ENCODE data around the gene CARD11.

CARD11 gene

DNA sequence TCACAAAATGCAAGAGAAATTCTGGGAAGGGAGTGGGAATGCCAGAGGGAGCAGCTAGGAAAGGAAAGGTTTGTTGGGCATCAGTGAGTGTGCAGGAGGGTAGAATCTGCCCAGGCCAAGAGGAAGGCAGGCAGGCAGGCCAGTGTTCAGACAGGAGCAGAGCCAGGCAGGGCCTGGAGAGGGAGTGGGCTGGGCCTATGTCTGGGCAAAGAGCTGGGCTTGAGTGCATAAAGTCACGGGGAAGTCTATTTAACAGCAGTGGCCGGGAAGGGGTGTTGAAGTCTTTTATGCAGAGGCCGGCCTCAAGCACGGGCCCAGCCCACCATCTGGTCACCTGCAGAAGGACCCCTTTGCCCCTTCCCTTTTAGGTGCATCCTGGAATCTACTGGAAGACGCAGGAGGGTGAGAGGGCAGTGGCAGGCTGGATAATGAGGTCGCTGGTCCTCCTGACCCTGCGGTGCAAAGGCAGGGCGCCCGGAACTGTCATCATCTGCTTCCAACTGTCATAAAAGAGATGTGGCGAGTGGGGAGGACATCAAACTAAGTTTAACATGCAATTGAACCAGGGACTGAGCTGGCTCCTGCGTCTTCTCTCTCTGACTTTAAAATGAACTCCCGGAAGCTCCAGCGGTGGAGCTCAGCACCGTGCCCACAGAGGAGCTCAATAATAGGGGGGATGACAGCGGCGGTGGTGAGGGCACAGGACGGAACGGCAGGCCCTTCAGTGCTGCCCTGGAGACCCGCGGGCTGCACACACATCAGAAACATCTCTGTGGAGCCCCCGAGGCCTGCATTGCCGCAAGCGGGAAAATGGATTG, 29.5 kb downstream of the CARD11 start:
- no peak for DNase-seq

GRCh38 chr7:3011211-3011852, 32.3 kb downstream of the CARD11 start:
- peak; percentile 42 for DNase-seq

DNA sequence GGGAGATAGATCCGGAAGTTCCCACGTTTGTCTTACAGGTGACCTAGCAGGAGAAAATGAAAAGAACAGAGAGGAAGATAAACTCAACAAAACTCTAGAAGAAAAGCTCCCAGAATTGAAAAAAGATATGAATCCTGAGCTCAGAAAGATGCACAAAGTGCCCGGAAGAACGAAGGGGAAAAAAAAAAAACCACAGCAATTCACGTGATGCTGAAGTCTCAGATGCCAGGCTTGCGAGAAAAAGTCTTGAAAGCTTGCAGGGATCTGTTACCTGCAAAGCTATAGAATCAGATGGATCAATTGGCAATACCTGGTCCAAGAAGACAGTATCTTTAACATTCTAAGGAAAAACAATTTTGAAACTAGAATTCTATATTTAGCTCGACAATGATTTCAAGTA, 33.5 kb downstream of the CARD11 start:
- DNase-seq = no peak

GRCh38 chr7:3009086-3009485, 34.6 kb downstream of the CARD11 start:
- no peak for DNase-seq

GRCh38 chr7:3008386-3008785, 35.3 kb downstream of the CARD11 start:
- DNase-seq = no peak

- no peak for DNase-seq
These were observed 36.0 kb downstream of the CARD11 start for GRCh38 chr7:3007696-3008095.

GRCh38 chr7:3005257-3005656, 38.4 kb downstream of the CARD11 start:
- no peak for DNase-seq

GRCh38 chr7:3003936-3004335, 39.7 kb downstream of the CARD11 start:
- no peak for DNase-seq

DNA sequence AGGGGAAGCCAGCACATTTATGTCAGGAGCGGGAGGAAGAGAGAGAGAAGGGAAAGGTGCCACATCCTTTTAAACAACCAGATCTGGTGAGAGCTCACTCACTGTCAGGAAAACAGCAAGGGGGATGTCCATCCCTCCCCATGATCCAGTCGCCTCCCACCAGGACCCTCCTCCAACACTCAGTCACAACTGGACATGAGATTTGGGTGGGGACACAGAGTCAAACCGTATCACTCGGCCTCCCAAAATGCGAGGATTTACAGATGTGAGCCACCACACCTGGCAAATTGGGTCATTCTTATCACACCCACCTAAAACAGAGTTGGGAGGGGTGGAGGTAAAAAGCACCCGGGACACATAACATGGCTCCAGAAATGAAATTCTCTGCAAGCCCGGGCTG, 41.0 kb downstream of the CARD11 start:
- DNase-seq = no peak

- DNase-seq = no peak
These were observed 43.1 kb downstream of the CARD11 start for GRCh38 chr7:3000566-3000965.

- no peak for DNase-seq
These were observed 44.6 kb downstream of the CARD11 start for GRCh38 chr7:2999078-2999500.

- DNase-seq = no peak
These were observed 46.7 kb downstream of the CARD11 start for GRCh38 chr7:2997014-2997413.

DNA sequence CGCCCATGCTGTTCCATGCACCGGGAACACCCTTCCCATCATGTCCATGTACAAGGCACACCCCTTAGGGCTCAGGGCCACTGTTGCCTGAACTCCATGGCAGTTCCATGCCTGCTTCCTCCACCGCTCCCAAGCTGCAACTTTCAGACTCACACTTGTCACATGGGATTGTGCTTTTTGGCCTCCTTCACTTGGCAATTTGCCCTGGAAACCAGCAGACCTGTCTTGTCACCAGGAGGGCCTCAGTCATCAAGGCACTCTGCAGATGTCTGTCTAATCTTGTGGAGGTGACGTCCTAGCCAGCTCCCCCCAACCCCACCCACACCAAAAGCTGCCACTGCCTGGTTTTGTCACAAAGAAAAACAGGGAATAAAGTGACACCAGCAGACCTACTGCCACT, 47.5 kb downstream of the CARD11 start:
- no peak for DNase-seq

DNA sequence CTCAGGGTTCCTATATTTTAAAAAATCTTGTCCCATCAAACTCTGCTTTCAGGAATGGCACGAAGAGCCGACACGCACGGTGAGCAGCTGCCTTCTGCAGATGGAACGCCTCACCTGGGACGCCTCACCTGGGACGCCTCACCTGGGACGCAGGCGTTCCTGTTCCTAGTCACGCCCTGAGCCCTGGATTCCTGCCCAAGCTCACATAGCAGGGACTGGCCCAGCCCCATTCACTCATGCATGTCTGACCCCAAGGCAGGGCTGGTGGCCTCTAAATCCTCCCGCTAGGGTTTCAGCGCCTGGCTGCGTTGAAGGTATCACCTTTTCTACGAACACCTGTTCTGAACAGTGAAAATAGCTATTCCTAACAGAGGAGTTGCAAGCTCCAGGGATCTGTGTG, 49.8 kb downstream of the CARD11 start:
- no peak for DNase-seq

DNA sequence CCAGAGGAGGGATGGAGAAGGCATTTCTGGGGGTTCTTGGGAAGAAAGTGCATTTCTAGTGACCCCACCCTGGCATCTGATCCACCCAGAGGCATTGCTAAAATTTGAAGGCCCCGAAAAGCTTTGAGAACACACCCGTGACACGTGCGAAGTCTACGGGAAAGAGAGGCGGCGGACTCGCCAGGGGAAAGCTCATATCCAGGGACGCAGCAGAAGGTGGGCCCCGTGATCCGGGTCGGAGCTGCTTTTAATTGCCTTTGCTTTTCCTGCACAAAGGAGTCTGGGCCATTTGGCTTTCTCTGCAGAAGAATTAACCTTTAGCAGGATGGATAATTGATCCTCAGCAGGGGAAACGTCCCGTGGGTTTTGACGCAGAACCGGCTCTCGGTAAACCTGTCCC, 50.3 kb downstream of the CARD11 start:
- no peak for DNase-seq

DNA sequence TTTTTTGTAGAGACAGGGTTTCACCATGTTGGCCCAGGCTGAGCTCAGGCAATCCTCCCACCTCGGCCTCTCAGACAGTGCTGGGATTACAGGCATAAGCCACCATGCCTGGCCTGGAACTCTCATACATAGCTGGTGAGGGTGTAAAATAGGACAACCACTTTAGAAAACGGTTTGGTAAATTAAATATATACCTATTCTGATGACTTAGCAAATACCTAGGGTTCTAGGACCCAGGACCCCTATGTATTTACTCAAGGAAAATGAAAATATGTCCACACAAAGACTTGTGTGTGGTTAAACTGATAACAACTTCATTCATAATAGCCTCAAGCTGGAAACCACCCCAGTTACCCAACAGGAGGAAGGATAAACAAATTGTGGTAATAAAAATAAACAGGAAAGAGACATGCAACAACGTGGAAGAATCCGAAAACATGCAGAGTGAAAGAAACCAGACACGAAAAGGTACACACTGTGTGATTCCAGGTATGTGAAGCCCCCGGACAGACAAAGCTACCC, 52.7 kb downstream of the CARD11 start:
- no peak for DNase-seq

DNA sequence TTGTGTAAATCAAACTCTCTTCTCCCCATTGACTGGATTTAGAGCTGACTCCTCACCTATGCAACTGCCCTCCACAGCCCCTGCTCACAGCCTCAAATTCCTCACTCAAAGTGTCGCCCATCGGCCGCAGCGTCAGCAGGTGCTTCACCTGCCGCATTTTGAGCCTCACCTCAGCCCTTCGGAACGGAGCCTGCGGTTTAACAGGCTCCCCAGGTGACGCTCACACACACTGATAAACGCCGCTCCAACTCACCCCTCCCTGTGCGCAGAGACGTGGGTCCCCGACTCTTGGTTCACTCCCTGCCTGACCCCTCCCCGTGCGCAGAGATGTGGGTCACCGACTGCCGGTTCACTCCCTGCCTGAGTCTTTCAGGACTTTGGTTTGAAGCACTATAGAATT, 57.1 kb downstream of the CARD11 start:
- DNase-seq = no peak

GRCh38 chr7:2985866-2986265, 57.8 kb downstream of the CARD11 start:
- DNase-seq = no peak

DNA sequence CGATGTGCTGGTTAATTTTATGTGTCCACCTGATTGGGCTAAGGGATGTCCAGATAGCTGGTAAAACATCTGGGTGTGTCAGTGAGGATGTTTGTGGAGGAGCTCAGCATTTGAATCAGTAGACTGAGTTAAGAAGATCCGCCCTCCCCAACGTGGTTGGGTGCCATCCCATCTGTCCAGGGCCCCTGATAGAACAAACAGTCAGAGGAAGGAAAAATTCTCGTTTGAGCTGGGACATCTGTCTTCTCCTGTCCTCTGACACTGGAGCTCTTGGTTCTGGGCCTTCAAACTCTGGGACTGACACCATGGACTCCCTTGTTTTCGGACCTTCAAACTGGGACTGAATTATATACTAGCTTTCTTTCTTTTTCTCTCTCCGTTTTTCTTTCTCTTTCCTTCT, 59.6 kb downstream of the CARD11 start:
- DNase-seq = no peak

DNA sequence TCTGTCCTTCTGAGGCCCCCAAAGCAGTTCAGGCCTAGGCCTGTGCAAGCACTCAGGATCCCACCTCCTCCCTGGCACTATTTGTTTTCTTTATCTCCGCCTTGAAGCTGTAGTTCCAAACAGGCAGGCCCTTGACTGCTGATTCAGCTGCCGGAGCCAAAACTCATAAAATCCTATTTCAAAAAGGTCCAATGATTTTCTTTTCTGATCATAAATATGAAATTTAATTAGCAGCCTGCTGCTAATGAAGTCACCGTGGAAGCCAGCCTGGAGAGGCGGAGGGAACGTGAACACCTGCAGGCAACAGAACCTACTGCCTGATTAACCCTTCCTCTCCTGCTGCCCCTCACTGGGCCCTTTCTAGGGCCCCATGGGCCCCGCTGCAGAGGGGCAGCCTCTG, 60.1 kb downstream of the CARD11 start:
- DNase-seq = no peak

DNA sequence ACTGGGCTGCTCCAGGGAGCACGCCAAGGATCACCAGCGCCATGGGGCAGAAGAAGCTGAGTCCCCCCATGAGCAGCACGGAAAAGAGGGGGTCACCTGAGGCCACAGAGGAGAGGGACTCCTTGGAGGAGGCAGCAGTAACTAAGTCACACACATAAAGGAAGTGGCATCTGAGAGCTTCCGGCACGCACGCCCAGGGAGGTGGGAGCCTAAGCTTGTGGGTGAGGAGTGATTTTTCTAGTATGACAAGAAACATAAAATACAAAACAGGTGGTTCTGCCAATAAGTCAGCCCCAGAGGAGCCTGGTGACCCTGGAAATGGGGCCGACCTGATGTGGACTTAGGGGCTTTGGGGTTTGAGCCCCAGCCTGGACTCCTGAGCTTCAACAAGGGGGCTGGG, 60.8 kb downstream of the CARD11 start:
- peak; percentile 71 for DNase-seq

- DNase-seq = no peak
These were observed 61.3 kb downstream of the CARD11 start for GRCh38 chr7:2982401-2982800.

DNA sequence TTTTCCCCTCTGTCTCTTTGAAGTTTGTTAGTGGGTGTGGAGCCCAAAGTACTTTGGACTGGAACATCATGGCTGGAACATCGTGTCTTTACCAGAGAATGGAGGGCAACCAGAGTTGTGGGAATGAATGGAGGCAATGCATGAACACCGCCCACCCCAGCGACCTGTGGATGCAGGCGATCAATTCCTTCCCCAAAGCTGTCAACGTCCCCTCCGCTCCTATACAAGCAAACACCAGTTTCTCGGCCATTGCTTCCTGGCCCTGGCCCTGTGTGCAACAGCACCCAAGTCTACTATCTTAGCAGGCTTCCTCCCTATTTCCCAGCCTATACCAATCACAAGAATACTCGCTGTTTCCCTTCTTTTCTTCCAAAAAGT, 62.6 kb downstream of the CARD11 start:
- DNase-seq = no peak

- DNase-seq = no peak
These were observed 63.1 kb downstream of the CARD11 start for GRCh38 chr7:2980401-2981102.

Measured in activated CD4-positive, alpha-beta T cell treated with anti-CD3 and anti-CD28 coated beads, Interleukin-2, Interleukin-6, amounts not matched to agents 100 ng/mL and 50 ng/mL, durations not matched to agents 16 hours and 8 hours (primary cell).